SK-N-SH treated with all-trans-retinoic acid at 6 μM for 48 hours (cell line): ENCODE results near the gene ARHGDIB.

Experiments used
- ATAC-seq: fragments of 200-7000 bp; cut with Tn5 transposase; 3 replicates; pipeline ENCODE4 v1.9.1; 2020; ENCODE audit warnings: mild to moderate bottlenecking, moderate library complexity
- CREB5 ChIP-seq: fragments of 250-450 bp; sonication (Bioruptor Pico); IDR thresholded peaks from 2 replicates; pipeline ENCODE4 v1.5.1; 2020; ENCODE audit warnings: low read depth, mild to moderate bottlenecking, moderate library complexity
- CSDC2 ChIP-seq: fragments of 250-450 bp; sonication (Bioruptor Pico); IDR thresholded peaks from 2 replicates; pipeline ENCODE4 v1.5.0; 2020; ENCODE audit warnings: mild to moderate bottlenecking, moderate library complexity
- ESRRG ChIP-seq: fragments of 250-450 bp; sonication (Bioruptor Pico); IDR thresholded peaks from 2 replicates; pipeline ENCODE4 v1.6.1; 2021; ENCODE audit warnings: mild to moderate bottlenecking
- GLIS3 ChIP-seq: fragments of 250-450 bp; sonication (Bioruptor Pico); IDR thresholded peaks from 2 replicates; pipeline ENCODE4 v1.5.0; 2020; ENCODE audit warnings: mild to moderate bottlenecking, moderate library complexity
- ISL1 ChIP-seq: fragments of 250-450 bp; sonication (Bioruptor Pico); IDR thresholded peaks from 2 replicates; pipeline ENCODE4 v2.1.2; 2022; ENCODE audit warnings: mild to moderate bottlenecking, moderate library complexity
- OSR1 ChIP-seq: fragments of 250-450 bp; sonication (Bioruptor Pico); IDR thresholded peaks from 2 replicates; pipeline ENCODE4 v1.8.0; 2022; ENCODE audit warnings: moderate library complexity, mild to moderate bottlenecking, inconsistent platforms
- PATZ1 ChIP-seq: fragments of 250-450 bp; sonication (Bioruptor Pico); IDR thresholded peaks from 2 replicates; pipeline ENCODE4 v1.8.0; 2020; ENCODE audit warnings: mild to moderate bottlenecking, moderate library complexity, borderline replicate concordance
- POU6F1 ChIP-seq: fragments of 250-450 bp; sonication (Bioruptor Pico); IDR thresholded peaks from 2 replicates; pipeline ENCODE4 v1.8.0; 2021; ENCODE audit warnings: low read depth, mild to moderate bottlenecking, moderate library complexity, borderline replicate concordance
- PPARA ChIP-seq: fragments of 250-450 bp; sonication (Bioruptor Pico); IDR thresholded peaks from 2 replicates; pipeline ENCODE4 v1.5.0; 2020; ENCODE audit warnings: mild to moderate bottlenecking, borderline replicate concordance
- RARB ChIP-seq: fragments of 250-450 bp; sonication (Bioruptor Pico); IDR thresholded peaks from 2 replicates; pipeline ENCODE4 v1.8.0; 2021; ENCODE audit warnings: mild to moderate bottlenecking, moderate library complexity
- SNAI2 ChIP-seq: fragments of 250-450 bp; sonication (Bioruptor Pico); IDR thresholded peaks from 2 replicates; pipeline ENCODE4 v1.5.0; 2020; ENCODE audit warnings: mild to moderate bottlenecking, moderate library complexity
- ZC3H10 ChIP-seq: fragments of 250-450 bp; sonication (Bioruptor Pico); IDR thresholded peaks from 2 replicates; pipeline ENCODE4 v1.5.1; 2021; ENCODE audit warnings: mild to moderate bottlenecking, moderate library complexity
- ZFP3 ChIP-seq: fragments of 250-450 bp; sonication (Bioruptor Pico); IDR thresholded peaks from 2 replicates; pipeline ENCODE4 v1.5.0; 2020; ENCODE audit warnings: mild to moderate bottlenecking, moderate library complexity
- ZFP30 ChIP-seq: fragments of 450-650 bp; formaldehyde crosslinking; IDR thresholded peaks from 2 replicates; pipeline ENCODE4 v1.5.0; 2022; ENCODE audit warnings: mild to moderate bottlenecking, moderate library complexity
- ZNF565 ChIP-seq: fragments of 450-650 bp; formaldehyde crosslinking; conservative IDR thresholded peaks from 2 replicates; pipeline ENCODE4 v1.5.0; 2020; ENCODE audit warnings: low read depth, mild to moderate bottlenecking, moderate library complexity

The ARHGDIB gene

GRCh38 chr12:14931359-14931758 lies 30.0 kb downstream of the ARHGDIB start (continued):
- TF ChIP-seq ZNF565: no peak

GRCh38 chr12:14930299-14930698 lies 31.1 kb downstream of the ARHGDIB start:
- peak; percentile 58 for ATAC-seq

GRCh38 chr12:14928931-14929330 lies 32.5 kb downstream of the ARHGDIB start:
- ATAC-seq: peak; percentile 89
- TF ChIP-seq CSDC2 (CRISPR knock-in tag) (no peak), CREB5 (CRISPR knock-in tag) (peak; percentile 22; the same call in 1 of the 2 replicates), ISL1 (CRISPR knock-in tag) (peak; percentile 90), ZFP3 (no peak), PATZ1 (CRISPR knock-in tag) (no peak; the same call in 1 of the 2 replicates), GLIS3 (CRISPR knock-in tag) (peak; percentile 34; the same call in 1 of the 2 replicates)

More at GRCh38 chr12:14930299-14930698, 31.1 kb downstream of the ARHGDIB start:
- TF ChIP-seq ISL1 (CRISPR knock-in tag) (peak; percentile 95), OSR1 (no peak), SNAI2 (0 out of 2 replicates have a peak, but pooled peaks have one; percentile 28), PATZ1 (CRISPR knock-in tag) (no peak), ESRRG (CRISPR knock-in tag) (no peak), CREB5 (CRISPR knock-in tag) (peak; percentile 78), POU6F1 (CRISPR knock-in tag) (no peak; the same call in 1 of the 2 replicates), GLIS3 (CRISPR knock-in tag) (no peak)

GRCh38 chr12:14927267-14927666 lies 34.1 kb downstream of the ARHGDIB start:
- no peak for ATAC-seq
- TF ChIP-seq ZFP30 (CRISPR knock-in tag) (no peak), CREB5 (CRISPR knock-in tag) (no peak), PPARA (CRISPR knock-in tag) (no peak), ZC3H10 (CRISPR knock-in tag) (no peak), OSR1 (no peak), RARB (CRISPR knock-in tag) (no peak), ZNF565 (no peak), POU6F1 (CRISPR knock-in tag) (no peak)
